NCI-H2029 (cell line): ENCODE data around the gene SEC23A.

Experiments
- DNase-seq: peaks from one replicate; lab custom pipeline; 2025; lab: John Stamatoyannopoulos, UW

The SEC23A gene

DNA sequence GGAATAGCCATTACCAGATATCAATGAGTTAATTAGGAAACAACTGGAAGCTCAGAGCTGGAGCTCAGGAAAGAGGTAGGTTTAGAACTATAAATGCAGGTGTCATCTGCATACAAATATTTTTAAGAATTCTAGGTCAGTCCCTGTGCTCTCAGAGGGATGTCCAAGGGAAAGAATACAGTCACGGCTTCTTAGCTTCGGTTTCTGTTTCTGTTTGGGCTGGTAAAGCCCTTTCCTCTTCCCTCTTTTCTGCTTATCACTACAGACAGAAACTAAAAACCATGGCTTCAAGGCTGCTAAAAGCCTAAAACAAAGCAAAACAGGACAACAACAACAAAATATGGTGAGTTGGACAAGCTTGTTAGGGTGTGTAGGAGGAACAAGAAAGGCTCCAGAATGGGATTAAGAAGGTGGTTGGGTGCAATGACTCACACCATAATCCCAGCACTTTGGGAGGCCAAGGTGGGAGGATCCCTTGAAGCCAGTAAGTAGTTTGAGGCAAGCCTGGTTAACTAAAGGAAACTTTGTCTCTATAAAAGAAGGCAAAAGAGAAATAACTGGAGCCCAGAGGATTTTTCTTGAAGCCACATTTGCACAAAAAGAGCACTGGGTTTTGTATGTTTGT lies 113.0 kb downstream of the SEC23A start:
- DNase-seq: no peak

- DNase-seq: no peak
Measured at GRCh38 chr14:38987781-38988180, 115.3 kb downstream of the SEC23A start.

DNA sequence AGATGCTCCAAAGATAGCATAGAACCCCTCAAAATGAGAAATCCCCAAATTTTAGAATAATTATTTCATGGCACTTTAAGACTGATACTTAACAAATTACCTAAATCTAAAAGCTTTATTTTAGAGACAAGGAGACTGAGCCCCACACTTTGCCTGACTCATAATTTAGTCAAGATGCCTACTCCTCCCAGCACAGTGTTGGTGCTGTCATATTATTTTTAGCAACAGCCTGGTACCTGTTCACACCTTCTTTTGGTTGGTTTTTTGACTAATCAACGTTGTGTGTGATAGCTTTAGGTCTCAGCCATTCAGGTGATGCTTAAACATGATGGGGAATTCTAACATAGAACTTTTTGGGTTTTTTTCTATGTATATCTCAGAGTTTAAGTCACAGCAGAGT lies 120.2 kb downstream of the SEC23A start:
- no peak for DNase-seq

DNA sequence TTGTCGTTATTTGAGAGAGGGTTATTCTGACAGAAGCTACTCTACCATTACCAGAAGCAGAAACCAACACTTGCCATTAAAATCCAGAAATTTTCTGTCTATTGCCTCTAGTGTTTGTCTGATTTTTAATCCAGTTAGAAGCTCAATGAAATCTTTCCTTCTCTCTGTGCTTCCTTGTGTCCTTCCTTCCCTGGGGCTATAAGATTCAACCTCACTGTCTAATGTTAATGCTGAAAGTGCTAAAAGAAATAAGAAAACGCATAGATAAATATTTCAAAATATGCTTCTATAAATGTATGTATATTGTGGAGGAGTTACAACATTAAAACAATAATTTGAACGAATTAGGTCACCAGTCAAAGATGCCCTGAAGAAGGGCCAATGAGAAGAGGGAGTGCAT lies 120.8 kb downstream of the SEC23A start:
- DNase-seq: no peak
